GM15510 (cell line): ENCODE results near the gene HIF3A.

Source experiments
- POLR2A ChIP-seq: IDR thresholded peaks from 3 replicates; pipeline ENCODE4 v1.6.1; 2011; ENCODE audit warnings: borderline replicate concordance; ENCODE audit not compliant: insufficient read length; ENCODE audit errors: extremely low read depth

HIF3A gene

GRCh38 chr19:46296722-46297461, at the start of gene HIF3A:
HIF3A (plus strand) TSS chr19:46297042; CDS start chr19:46297077, 35 bp downstream.
- TF ChIP-seq POLR2A = no peak

- TF ChIP-seq POLR2A = no peak
Measured at GRCh38 chr19:46250076-46250735, 46.6 kb upstream of the HIF3A start.

GRCh38 chr19:46251416-46251815, 45.4 kb upstream of the HIF3A start:
- no peak for TF ChIP-seq POLR2A

- no peak for TF ChIP-seq POLR2A
Measured at GRCh38 chr19:46254776-46255175, 42.1 kb upstream of the HIF3A start.

GRCh38 chr19:46256855-46257254, 40.0 kb upstream of the HIF3A start:
- no peak for TF ChIP-seq POLR2A

GRCh38 chr19:46265217-46265828, 31.5 kb upstream of the HIF3A start:
- TF ChIP-seq POLR2A = no peak

GRCh38 chr19:46269101-46269500, 27.7 kb upstream of the HIF3A start:
- TF ChIP-seq POLR2A = no peak

- no peak for TF ChIP-seq POLR2A
Measured at GRCh38 chr19:46270521-46271256, 26.2 kb upstream of the HIF3A start.

- no peak for TF ChIP-seq POLR2A
Measured at GRCh38 chr19:46271481-46272197, 25.2 kb upstream of the HIF3A start.

GRCh38 chr19:46279177-46279576, 17.7 kb upstream of the HIF3A start:
- TF ChIP-seq POLR2A = no peak

- TF ChIP-seq POLR2A = no peak
Measured at GRCh38 chr19:46283771-46284170, 13.1 kb upstream of the HIF3A start.

GRCh38 chr19:46284635-46285034, 12.2 kb upstream of the HIF3A start:
- TF ChIP-seq POLR2A = no peak

- TF ChIP-seq POLR2A = no peak
Measured at GRCh38 chr19:46287585-46287984, 9.3 kb upstream of the HIF3A start.

- no peak for TF ChIP-seq POLR2A
Measured at GRCh38 chr19:46288896-46289588, 7.8 kb upstream of the HIF3A start.
